ENCODE data around the gene SARS1. TPM values are rescaled to one million over a fixed set of nuclear protein-coding genes. Genes with fewer than 3 reads are reported as not detected.
"Not testable (repeated sequence)": the region's sequence is repeated elsewhere in the genome, so short reads cannot be mapped to it uniquely, and the experiment has no call there.

SARS1 gene
- total and polyA plus RNA-seq, 2 experiments from 2014 or later = 158 to 180 TPM

- Histone ChIP-seq H3K36me3 (replicated peaks; ENCODE audit: insufficient read depth, low read depth) (no peaks in the 10 kb centered on the region), H3K27ac (no peak overlapping the region), H2AFZ (peak overlapping the region; percentile 19), H3K9me3 (ENCODE audit: low read depth) (no peaks in the 10 kb centered on the region), H3K9me2 (replicated peaks; ENCODE audit: insufficient read depth) (no peaks in the 10 kb centered on the region), H4K20me1 (ENCODE audit: insufficient read depth, poor library complexity, severe bottlenecking) (no peaks in the 10 kb centered on the region), H3K4me3 (peak overlapping the region; percentile 27), H3K4me2 (peak overlapping the region; percentile 76), H3K79me2 (peaks cover 14% of the 10 kb centered on the region), H3K27me3 (no peaks in the 10 kb centered on the region), H3K4me1 (ENCODE audit: insufficient read depth) (peaks cover 8% of the 10 kb centered on the region)
- DNase-seq (ENCODE audit: low spot score) = no peak
- 4% methylated on average over 10 of the region's 10 CpGs for WGBS (ENCODE audit: low lambda C conversion rate, missing lambda C conversion rate)
- TF ChIP-seq EZH2phosphoT487 (IDR thresholded peaks at IDR 0.05; ENCODE audit: low read depth, severe bottlenecking, unreplicated experiment) = no peak
- no peak for TF ChIP-seq EZH2 (IDR thresholded peaks at IDR 0.05; ENCODE audit: borderline replicate concordance)
- TF ChIP-seq CTCF (IDR thresholded peaks at IDR 0.05; ENCODE audit: poor library complexity) = no peak
Measured at GRCh38 chr1:109282497-109282951, 68.8 kb downstream of the SARS1 start.

- 3% methylated on average over 55 of the region's 56 CpGs for WGBS (ENCODE audit: low lambda C conversion rate, missing lambda C conversion rate)
- Histone ChIP-seq H3K36me3 (replicated peaks; ENCODE audit: insufficient read depth, low read depth) (no peaks in the 10 kb centered on the region), H2AFZ (peak within 1 kb of the TSS; percentile 73), H3K4me2 (peak within 1 kb of the TSS; percentile 76), H4K20me1 (ENCODE audit: insufficient read depth, poor library complexity, severe bottlenecking) (no peaks in the 10 kb centered on the region), H3K9me3 (ENCODE audit: low read depth) (no peaks in the 10 kb centered on the region), H3K79me2 (peaks cover 14% of the 10 kb centered on the region), H3K27me3 (no peaks in the 10 kb centered on the region), H3K4me3 (peak within 1 kb of the TSS; percentile 27), H3K27ac (peak within 1 kb of the TSS; percentile 75), H3K9me2 (replicated peaks; ENCODE audit: insufficient read depth) (no peaks in the 10 kb centered on the region), H3K4me1 (ENCODE audit: insufficient read depth) (peaks cover 8% of the 10 kb centered on the region)
- TF ChIP-seq EZH2 (IDR thresholded peaks at IDR 0.05; ENCODE audit: borderline replicate concordance) = no peak
- TF ChIP-seq CTCF (IDR thresholded peaks at IDR 0.05; ENCODE audit: poor library complexity) = peak; percentile 54
- peak; percentile 98 for DNase-seq (ENCODE audit: low spot score)
Measured at GRCh38 chr1:109282952-109283747, 69.4 kb downstream of the SARS1 start, which contains the start of gene PSRC1. PSRC1 (minus strand) TSS chr1:109283145.

- Histone ChIP-seq H3K27me3 (no peaks in the 10 kb centered on the region), H3K9me2 (replicated peaks; ENCODE audit: insufficient read depth) (no peaks in the 10 kb centered on the region), H3K4me1 (ENCODE audit: insufficient read depth) (peaks cover 8% of the 10 kb centered on the region), H3K9me3 (ENCODE audit: low read depth) (no peaks in the 10 kb centered on the region), H2AFZ (peak overlapping the region; percentile 73), H3K27ac (peak overlapping the region; percentile 75), H3K4me2 (peak overlapping the region; percentile 76), H4K20me1 (ENCODE audit: insufficient read depth, poor library complexity, severe bottlenecking) (no peaks in the 10 kb centered on the region), H3K4me3 (peak overlapping the region; percentile 12), H3K36me3 (replicated peaks; ENCODE audit: insufficient read depth, low read depth) (no peaks in the 10 kb centered on the region), H3K79me2 (peaks cover 14% of the 10 kb centered on the region)
- 51% methylated on average over 17 of the region's 17 CpGs for WGBS (ENCODE audit: low lambda C conversion rate, missing lambda C conversion rate)
- no peak for DNase-seq (ENCODE audit: low spot score)
- TF ChIP-seq EZH2 (IDR thresholded peaks at IDR 0.05; ENCODE audit: borderline replicate concordance) (no peak), EZH2phosphoT487 (IDR thresholded peaks at IDR 0.05; ENCODE audit: low read depth, severe bottlenecking, unreplicated experiment) (no peak), CTCF (IDR thresholded peaks at IDR 0.05; ENCODE audit: poor library complexity) (no peak)
Measured at GRCh38 chr1:109283748-109284600, 70.3 kb downstream of the SARS1 start.

GRCh38 chr1:109286762-109287161 is 73.0 kb downstream of the SARS1 start:
- not testable (repeated sequence) for H3K9me2 ChIP-seq (replicated peaks; ENCODE audit: insufficient read depth); H3K4me3 ChIP-seq; H3K9me3 ChIP-seq (ENCODE audit: low read depth); H4K20me1 ChIP-seq (ENCODE audit: insufficient read depth, poor library complexity, severe bottlenecking); H3K4me1 ChIP-seq (ENCODE audit: insufficient read depth); H3K36me3 ChIP-seq (replicated peaks; ENCODE audit: insufficient read depth, low read depth); H3K27me3 ChIP-seq; H3K79me2 ChIP-seq; H3K27ac ChIP-seq; DNase-seq (ENCODE audit: low spot score); H2AFZ ChIP-seq; H3K4me2 ChIP-seq
- WGBS (ENCODE audit: low lambda C conversion rate, missing lambda C conversion rate) = 86% methylated on average over 5 of the region's 5 CpGs

Measured in hepatocyte (in vitro differentiated cells).